Osteoblast (primary cell): ENCODE measurements around the gene SIPA1L3. TPM values are rescaled to one million over a fixed set of nuclear protein-coding genes. Genes with fewer than 3 reads are reported as not detected.

ENCODE experiments used
- DNase-seq: peaks from one replicate; pipeline ENCODE4 v3.0.0; 2011; ENCODE audit warnings: low spot score, mixed read lengths; ENCODE audit not compliant: insufficient read length; ENCODE audit errors: missing footprints
- H2AFZ ChIP-seq: 2 replicates; pipeline ENCODE4 v1.6.0; 2011; ENCODE audit warnings: mild to moderate bottlenecking, low read length
- H3K27ac ChIP-seq: 2 replicates; pipeline ENCODE4 v1.5.1; 2011; ENCODE audit warnings: mild to moderate bottlenecking, low read depth, low read length, moderate library complexity
- H3K27me3 ChIP-seq: 2 replicates; pipeline ENCODE4 v1.6.0; 2012; ENCODE audit warnings: mild to moderate bottlenecking, control low read depth, inconsistent platforms, low read length, moderate library complexity; ENCODE audit not compliant: insufficient read depth
- H3K36me3 ChIP-seq: 2 replicates; pipeline ENCODE4 v1.5.1; 2011; ENCODE audit warnings: mild to moderate bottlenecking, low read length, control low read depth, moderate library complexity; ENCODE audit not compliant: insufficient read depth
- H3K4me1 ChIP-seq: 2 replicates; pipeline ENCODE4 v1.5.1; 2011; ENCODE audit warnings: mild to moderate bottlenecking, low read length, control low read depth, moderate library complexity; ENCODE audit not compliant: insufficient read depth
- H3K4me2 ChIP-seq: 2 replicates; pipeline ENCODE4 v1.6.0; 2011; ENCODE audit warnings: mild to moderate bottlenecking, low read length; ENCODE audit not compliant: insufficient read depth
- H3K4me3 ChIP-seq: fragments of 200-600 bp; sonication (generic); 3 replicates; pipeline ENCODE4 v1.5.1; 2012; ENCODE audit warnings: mild to moderate bottlenecking, low read length, inconsistent platforms; ENCODE audit not compliant: insufficient read depth
- H3K79me2 ChIP-seq: 2 replicates; pipeline ENCODE4 v1.6.0; 2012; ENCODE audit warnings: mild to moderate bottlenecking, low read length, control low read depth, inconsistent platforms; ENCODE audit not compliant: insufficient read depth
- H3K9me3 ChIP-seq: 2 replicates; pipeline ENCODE4 v1.5.1; 2011; ENCODE audit warnings: low read depth, low read length, control low read depth
- H4K20me1 ChIP-seq: 2 replicates; pipeline ENCODE4 v1.6.0; 2012; ENCODE audit warnings: mild to moderate bottlenecking, low read length, control low read depth; ENCODE audit not compliant: insufficient read depth
- CTCF ChIP-seq: IDR thresholded peaks from 2 replicates; pipeline ENCODE4 v1.5.1; 2011; ENCODE audit warnings: mild to moderate bottlenecking, low read depth, low read length, moderate library complexity; ENCODE audit errors: extremely low read depth
- total RNA-seq: library from RNA; depleted of rRNA; stranded (reverse); fragments of >200 nt; gene quantifications from 2 replicates; pipeline ENCODE4 v1.2.3, GENCODE V29; 2012

Gene SIPA1L3
- total RNA-seq, 1 donor, result 17.4 TPM

GRCh38 chr19:37966662-37967231 lies 59.7 kb downstream of the SIPA1L3 start:
- Histone ChIP-seq H3K9me3 (peaks cover 4% of the 10 kb centered on the region), H3K4me1 (peaks cover 35% of the 10 kb centered on the region), H3K27me3 (no peaks in the 10 kb centered on the region), H3K79me2 (peaks cover 94% of the 10 kb centered on the region), H3K27ac (peak overlapping the region; percentile 51), H4K20me1 (no peaks in the 10 kb centered on the region), H3K36me3 (no peaks in the 10 kb centered on the region), H3K4me3 (no peak overlapping the region), H3K4me2 (no peak overlapping the region), H2AFZ (no peak overlapping the region)
- DNase-seq, result no peak
- no peak for TF ChIP-seq CTCF

GRCh38 chr19:37969695-37970094 lies 62.7 kb downstream of the SIPA1L3 start:
- H3K79me2 ChIP-seq, result peaks cover 98% of the 10 kb centered on the region
- no peaks in the 10 kb centered on the region for H4K20me1 ChIP-seq
- H3K36me3 ChIP-seq, result no peaks in the 10 kb centered on the region
- no peak overlapping the region for H3K4me2 ChIP-seq
- H3K27me3 ChIP-seq, result no peaks in the 10 kb centered on the region
- no peak overlapping the region for H3K27ac ChIP-seq
- H3K9me3 ChIP-seq, result peaks cover 4% of the 10 kb centered on the region
- no peak for DNase-seq
- TF ChIP-seq CTCF, result no peak
- H3K4me1 ChIP-seq, result peaks cover 15% of the 10 kb centered on the region
- no peak overlapping the region for H2AFZ ChIP-seq
- H3K4me3 ChIP-seq, result no peak overlapping the region

- H3K27me3 ChIP-seq, result no peaks in the 10 kb centered on the region
- H3K79me2 ChIP-seq, result peaks cover 98% of the 10 kb centered on the region
- no peak for DNase-seq
- no peak for TF ChIP-seq CTCF
- H3K36me3 ChIP-seq, result no peaks in the 10 kb centered on the region
- no peak overlapping the region for H3K4me2 ChIP-seq
- H3K9me3 ChIP-seq, result peaks cover 4% of the 10 kb centered on the region
- no peaks in the 10 kb centered on the region for H4K20me1 ChIP-seq
- no peak overlapping the region for H3K4me3 ChIP-seq
- peaks cover 15% of the 10 kb centered on the region for H3K4me1 ChIP-seq
- H3K27ac ChIP-seq, result no peak overlapping the region
- no peak overlapping the region for H2AFZ ChIP-seq
Measured at GRCh38 chr19:37970699-37971098, 63.7 kb downstream of the SIPA1L3 start.

GRCh38 chr19:37972803-37973202 lies 65.8 kb downstream of the SIPA1L3 start:
- Histone ChIP-seq H2AFZ (no peak overlapping the region), H4K20me1 (no peaks in the 10 kb centered on the region), H3K27ac (no peak overlapping the region), H3K4me3 (no peak overlapping the region), H3K36me3 (no peaks in the 10 kb centered on the region), H3K79me2 (peaks cover 98% of the 10 kb centered on the region), H3K9me3 (peaks cover 4% of the 10 kb centered on the region), H3K4me1 (peaks cover 6% of the 10 kb centered on the region), H3K4me2 (no peak overlapping the region), H3K27me3 (no peaks in the 10 kb centered on the region)
- TF ChIP-seq CTCF, result no peak
- DNase-seq, result no peak
